ENCODE results near the gene IQCK.

DNA sequence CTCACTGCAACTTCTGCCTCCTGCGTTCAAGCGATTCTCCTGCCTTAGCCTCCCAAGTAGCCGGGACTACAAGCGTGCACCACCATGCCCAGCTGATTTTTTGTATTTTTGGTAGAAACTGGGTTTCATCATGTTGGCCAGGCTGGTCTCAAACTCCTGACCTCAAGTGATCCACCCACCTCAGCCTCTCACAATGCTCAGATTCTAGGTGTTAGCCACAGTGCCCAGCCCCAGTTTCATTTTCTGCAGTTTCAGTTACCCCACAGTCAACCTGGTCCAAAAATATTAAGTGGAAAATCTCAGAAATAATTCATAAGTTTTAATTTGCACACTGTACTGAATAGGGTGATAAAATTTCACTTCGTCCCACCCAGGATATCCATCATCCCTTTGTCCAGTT is 28.7 kb upstream of the IQCK start:
- TF ChIP-seq, protein P1, sequence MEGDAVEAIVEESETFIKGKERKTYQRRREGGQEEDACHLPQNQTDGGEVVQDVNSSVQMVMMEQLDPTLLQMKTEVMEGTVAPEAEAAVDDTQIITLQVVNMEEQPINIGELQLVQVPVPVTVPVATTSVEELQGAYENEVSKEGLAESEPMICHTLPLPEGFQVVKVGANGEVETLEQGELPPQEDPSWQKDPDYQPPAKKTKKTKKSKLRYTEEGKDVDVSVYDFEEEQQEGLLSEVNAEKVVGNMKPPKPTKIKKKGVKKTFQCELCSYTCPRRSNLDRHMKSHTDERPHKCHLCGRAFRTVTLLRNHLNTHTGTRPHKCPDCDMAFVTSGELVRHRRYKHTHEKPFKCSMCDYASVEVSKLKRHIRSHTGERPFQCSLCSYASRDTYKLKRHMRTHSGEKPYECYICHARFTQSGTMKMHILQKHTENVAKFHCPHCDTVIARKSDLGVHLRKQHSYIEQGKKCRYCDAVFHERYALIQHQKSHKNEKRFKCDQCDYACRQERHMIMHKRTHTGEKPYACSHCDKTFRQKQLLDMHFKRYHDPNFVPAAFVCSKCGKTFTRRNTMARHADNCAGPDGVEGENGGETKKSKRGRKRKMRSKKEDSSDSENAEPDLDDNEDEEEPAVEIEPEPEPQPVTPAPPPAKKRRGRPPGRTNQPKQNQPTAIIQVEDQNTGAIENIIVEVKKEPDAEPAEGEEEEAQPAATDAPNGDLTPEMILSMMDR (IDR thresholded peaks at IDR 0.05): no peak
- TF ChIP-seq POLR2A (IDR thresholded peaks at IDR 0.05): no peak

Measured in right lobe of liver (tissue), 4 donors.